Fibroblast of skin of left biceps (primary cell): ENCODE data around the gene EIF5A2.
"Not testable (repeated sequence)": the region's sequence is repeated elsewhere in the genome, so short reads cannot be mapped to it uniquely, and the experiment has no call there.

Experiments used
- DNase-seq, 2 experiments: peaks; one replicate each; pipeline ENCODE4 v3.0.0-alpha.2; 2013; ENCODE audit warnings: low read depth in 2 of 2

EIF5A2 gene

GRCh38 chr3:170908235-170909116, at the start of gene EIF5A2:
EIF5A2 (minus strand) TSS chr3:170908637; CDS start chr3:170907806, 831 bp downstream.
- peak; percentile 87 to 89 for DNase-seq

- no peak for DNase-seq
Measured at GRCh38 chr3:170956647-170957046, 48.2 kb upstream of the EIF5A2 start.

DNA sequence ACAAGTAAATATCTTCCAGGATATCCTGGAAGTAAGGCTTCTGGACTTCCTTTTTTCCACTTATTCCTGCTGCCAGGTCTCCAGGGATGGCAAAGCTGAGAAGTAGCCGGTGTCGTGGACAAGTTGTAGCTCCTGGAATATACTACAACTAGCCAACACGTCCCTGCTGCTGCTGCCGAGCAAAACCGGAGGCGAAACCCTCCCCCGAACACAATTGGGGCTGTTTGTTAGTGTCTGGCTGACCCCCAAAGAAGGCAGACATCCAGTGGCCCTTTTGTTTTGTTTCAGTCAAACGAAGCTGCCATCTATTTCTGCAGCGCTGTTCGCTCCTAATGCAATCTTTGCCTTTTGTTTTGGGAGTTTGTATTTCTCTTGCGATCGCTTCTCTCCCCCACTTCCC, 45.3 kb upstream of the EIF5A2 start:
- DNase-seq, result no peak

DNA sequence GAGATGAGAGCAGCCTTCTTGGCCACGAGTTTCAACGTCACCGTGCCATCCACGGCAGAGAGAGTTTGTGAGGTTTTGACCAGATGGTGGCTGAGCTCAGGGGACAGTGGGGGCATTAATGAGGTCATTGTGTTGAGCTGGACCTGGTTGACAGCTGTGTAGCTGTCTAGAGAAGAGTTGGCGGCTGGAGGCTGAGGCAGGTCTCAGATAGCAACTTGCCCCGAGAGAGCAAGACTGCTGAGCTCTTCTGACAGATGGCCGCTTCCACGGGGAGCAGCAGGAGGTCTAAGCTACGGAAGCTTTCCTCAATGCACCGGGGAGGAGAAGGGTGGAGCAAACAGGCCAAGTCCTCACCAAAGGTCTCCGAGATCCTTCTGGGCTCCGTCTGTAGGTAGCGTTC, 44.8 kb upstream of the EIF5A2 start:
- DNase-seq, result no peak

GRCh38 chr3:170949211-170949610, 40.8 kb upstream of the EIF5A2 start:
- DNase-seq, result no peak

GRCh38 chr3:170947018-170947769, 38.8 kb upstream of the EIF5A2 start:
- DNase-seq, result no peak

DNA sequence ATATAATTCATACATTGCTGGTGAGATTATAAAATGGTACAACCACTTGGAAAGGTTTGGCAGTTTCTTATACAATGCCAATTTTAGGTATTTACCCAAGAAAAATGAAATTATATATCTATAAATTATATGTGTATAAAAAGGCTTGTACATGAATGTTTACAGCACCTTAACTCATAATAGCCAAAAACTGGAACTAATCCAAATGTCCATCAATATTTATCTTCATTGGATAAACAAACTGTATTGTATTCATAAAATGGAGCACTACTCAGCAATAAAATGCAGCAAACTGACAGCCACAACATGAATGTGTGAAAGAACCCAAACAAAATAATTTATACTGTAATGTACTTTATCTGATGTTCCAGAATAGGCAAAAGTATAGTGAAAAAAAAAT, 33.6 kb upstream of the EIF5A2 start:
- no peak for DNase-seq

GRCh38 chr3:170941551-170941950, 33.1 kb upstream of the EIF5A2 start:
- DNase-seq, result no peak

- not testable (repeated sequence) for DNase-seq
Measured at GRCh38 chr3:170933039-170933438, 24.6 kb upstream of the EIF5A2 start.

GRCh38 chr3:170923553-170923952, 15.1 kb upstream of the EIF5A2 start:
- not testable (repeated sequence) for DNase-seq

DNA sequence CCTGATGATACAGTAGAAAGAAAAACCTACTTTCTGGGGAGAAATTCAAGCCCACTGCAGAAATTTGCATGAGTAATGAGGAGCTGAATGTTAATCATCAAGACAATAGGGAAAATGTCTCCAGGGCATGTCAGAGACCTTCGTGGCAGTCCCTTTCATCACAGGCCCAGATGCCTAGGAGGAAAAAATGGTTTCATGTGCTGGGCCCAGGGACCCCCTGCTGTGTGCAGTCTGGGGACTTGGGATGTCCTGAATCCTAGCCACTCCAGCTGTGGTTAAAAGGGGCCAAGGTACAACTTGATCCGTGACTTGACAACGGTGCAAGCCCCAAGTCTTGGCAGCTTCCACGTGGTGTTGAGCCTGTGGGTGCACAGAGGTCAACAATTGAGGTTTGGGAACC, 10.3 kb upstream of the EIF5A2 start:
- DNase-seq, result no peak

DNA sequence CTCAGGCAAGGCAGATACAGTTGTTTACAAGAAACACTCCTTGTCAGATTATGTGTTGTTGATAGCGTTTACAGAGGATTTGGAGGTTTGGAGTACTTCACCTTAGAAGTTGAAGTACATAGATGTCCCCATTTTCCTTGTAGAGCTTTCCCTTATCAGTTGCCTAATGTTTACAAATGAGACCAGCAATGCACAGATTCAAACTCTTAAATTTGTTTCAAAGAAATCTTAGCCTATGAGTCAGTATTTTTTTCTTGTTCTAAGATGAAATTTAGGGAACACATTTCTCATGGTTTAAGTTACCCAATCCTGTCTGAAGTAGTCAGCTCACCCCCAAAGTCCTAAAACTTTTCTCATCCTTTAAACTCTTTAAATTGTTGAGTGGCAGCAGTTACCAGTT, 6.3 kb upstream of the EIF5A2 start:
- DNase-seq, result no peak

- no peak for DNase-seq
Measured at GRCh38 chr3:170914212-170914611, 5.8 kb upstream of the EIF5A2 start.

DNA sequence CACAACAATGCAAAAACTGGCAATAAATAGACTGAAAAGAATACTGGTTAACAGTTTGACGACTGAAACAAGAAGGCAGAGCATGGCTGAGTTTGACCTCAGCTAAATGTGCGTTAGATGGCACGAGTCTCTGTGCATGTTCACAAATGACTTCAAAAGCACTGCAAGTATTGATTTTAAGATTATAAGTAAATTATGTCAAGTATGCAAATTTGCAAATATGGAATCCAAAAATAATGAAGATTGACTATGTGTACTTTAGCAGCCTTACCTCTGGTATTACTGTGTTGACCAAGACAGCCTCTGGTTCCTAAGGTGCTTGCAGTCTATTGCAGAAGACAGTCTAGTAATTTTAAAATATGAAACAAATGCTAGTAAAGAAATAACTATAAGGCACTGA, 2.6 kb upstream of the EIF5A2 start:
- DNase-seq, result no peak

DNA sequence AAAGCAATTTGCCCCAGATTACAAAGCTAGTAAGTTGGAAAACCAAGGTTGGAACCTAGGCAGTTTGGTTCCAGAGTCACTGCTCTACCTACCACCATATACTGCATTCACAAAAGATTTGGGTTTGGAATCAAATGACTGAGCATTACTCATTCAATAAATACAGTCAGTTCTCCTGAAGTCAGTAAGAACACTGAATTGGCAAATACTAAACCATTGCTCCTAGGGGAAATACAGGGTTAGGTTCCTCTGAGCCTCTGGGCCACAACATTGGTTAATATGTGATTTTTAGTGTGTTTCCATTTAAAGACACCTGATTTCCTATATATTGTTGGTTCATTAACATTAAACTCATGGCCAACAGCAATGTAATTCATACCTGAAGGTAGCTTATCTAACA, 2.1 kb upstream of the EIF5A2 start:
- no peak for DNase-seq

GRCh38 chr3:170909129-170909903, 879 bp upstream of the EIF5A2 start:
- peak; percentile 85 to 88 for DNase-seq

DNA sequence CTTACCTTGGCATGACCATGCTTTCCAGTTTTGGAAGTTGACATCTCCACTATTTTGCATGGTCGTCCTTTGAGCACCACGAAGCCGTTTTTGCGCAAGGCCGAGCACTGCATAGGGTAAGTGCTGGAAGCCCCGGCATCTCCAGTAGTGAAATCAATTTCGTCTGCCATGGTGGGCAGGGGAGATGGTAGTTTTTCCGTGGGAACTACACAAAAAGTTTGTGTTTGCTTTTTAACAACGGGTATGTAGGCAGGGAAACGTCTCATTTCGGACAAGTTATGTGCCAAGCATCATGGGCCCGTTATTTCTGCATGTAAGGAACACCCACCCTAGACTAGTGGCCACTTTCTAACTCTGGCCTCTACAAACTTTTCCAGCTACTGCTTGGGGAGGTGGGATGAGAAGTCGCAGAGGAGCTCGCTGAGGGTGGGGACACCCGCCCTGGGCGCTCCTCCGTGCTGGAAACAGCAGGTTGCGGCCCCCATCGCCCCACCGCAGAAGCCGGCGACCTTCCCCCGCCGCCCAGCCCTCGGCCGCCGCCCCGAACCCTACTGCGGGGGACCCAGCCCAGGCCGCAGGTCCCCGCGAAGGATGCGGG, 701 bp downstream of the EIF5A2 start:
- DNase-seq, result no peak

GRCh38 chr3:170905862-170906261, 2.6 kb downstream of the EIF5A2 start:
- DNase-seq, result no peak

DNA sequence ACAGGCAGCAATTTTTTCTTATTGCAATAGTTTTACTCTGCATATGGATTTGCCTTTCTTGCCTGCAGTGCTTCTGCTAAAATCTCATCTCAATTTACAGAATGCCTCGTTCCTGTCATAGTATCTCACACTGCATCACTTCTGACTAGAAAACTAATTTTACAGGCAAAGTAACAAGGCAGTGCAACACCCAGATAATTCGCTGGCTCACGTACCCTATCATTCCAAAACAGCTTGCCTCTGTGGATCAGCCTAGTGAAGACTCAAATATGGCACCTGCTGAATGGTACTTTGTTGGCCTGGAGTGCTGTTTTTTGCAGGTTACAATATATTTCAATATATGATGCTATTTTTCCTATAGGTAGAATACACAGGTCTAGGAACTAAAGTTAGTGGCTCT, 5.3 kb downstream of the EIF5A2 start:
- DNase-seq, result no peak

DNA sequence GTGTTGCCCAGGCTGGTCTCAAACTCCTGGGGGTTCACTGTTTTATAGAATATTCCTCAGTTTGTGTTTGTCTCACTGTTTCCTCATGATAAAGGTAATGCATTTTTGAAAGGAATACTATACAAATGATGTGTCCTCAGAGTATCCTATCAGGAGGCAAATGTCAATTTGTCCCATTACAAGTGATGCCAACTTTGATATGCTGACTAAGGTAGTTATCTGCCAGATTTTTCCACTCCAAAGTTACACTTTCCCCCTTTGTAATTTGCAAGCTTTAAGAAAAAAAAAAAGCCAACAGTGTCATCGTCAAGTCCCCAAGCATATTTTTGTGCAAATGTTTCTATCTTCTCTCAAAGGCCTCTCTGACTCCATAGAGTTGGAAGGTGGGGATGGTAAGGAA, 9.0 kb downstream of the EIF5A2 start:
- DNase-seq, result no peak

DNA sequence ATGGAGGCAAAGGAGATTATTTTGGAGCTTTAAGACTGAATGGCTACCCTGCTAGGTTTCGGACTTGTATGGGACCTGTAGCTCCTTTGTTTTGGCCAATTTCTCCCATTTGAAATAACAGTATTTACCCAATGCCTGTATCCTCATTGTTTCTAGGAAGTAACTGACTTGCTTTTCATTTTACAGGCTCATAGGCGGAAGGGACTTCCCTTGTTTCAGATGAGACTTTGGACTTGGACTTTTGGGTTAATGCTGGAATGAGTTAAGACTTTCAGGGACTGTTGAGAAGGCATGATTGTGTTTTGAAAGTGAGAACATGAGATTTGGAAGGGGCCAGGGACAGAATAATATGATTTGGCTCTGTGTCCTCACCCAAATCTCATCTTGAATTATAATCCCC, 10.5 kb downstream of the EIF5A2 start:
- no peak for DNase-seq

- not testable (repeated sequence) for DNase-seq
Measured at GRCh38 chr3:170897199-170897598, 11.2 kb downstream of the EIF5A2 start.
